ENCODE results near the gene MARCHF10.

MARCHF10 gene

DNA sequence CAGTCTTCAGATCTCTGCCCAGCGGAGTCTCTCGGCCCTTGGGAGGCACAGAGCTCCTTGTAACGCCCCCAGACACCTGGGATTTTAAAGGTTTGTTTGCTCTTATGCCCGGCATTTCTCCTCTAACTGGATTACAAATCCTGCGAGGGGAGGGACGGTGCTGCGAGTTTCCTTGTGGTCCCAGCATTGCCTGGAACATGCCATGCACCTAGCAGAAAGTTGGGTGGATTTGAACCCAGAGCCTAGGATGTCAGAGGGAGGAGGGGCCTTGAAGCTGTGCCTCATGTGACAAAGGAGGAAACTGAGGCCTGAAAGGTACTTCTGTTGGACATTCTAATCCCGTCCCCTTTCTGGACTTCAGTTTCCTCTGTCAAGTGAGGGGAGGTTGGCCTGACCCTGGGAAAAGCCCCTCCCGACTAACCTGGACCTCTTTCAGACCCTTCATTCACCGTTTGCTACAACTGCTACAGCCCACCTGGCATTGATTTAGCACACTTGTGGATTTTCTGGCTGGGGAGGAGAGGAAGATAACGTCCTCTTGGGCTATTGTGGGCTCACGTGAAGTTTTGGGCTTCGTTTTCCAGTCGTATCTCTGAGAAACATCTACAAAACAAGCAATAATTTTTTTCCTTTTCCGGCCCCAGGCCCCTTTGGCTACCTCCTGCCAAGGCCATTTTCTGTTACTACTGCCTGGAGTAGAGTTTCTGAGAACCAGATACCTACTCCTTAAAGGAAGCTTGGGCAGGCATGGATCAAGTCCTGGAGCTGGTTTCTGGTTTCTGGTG is 149.8 kb downstream of the MARCHF10 start:
- DNase-seq (ENCODE audit: low read depth in 2 of 2) = no peak

DNA sequence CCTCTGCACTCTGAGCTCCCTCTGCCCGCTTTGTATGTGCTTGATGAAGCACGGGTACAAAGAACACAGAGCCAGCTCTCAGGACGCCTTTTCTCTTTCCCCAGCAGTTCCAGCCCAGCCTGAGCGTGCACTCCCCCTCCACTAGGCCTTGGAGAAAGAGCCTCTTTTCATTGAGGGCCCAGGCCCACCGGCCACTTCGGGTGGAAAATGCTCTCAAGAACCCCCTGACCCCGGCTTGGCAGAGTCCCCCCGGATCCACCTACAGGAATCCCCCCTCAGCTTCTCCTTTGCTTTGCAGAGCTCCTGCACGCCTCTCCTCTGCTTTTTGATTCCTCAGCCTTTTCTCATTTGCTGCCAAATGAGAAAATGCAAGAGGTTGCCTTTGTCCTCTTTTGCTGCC is 150.4 kb downstream of the MARCHF10 start:
- DNase-seq (ENCODE audit: low read depth in 2 of 2) = no peak

DNA sequence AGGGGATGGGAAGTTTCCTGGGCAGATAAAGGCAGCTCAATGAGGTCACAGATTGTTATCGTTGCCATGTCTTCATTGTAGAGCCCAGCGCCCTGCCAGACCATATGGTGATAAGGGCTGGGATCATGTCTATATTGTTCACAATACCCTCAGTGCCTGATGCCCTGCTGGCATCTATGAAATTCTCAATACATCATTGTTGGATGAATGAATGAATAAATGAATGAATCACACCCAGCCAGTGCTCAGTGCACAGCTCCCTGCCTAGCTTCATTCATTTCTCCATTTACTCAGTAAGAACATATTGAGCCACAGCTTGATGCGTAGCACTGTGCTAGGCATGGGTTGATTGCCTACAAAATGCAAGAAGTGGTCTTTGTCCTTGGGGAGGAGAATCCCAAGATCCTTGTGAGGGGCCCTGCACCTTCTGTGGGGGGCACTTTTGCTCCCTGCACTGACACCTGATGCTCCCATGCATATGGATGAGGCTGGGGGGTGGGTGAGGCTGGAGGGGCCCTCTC is 150.9 kb downstream of the MARCHF10 start:
- no peak for DNase-seq (ENCODE audit: low read depth in 2 of 2)

DNA sequence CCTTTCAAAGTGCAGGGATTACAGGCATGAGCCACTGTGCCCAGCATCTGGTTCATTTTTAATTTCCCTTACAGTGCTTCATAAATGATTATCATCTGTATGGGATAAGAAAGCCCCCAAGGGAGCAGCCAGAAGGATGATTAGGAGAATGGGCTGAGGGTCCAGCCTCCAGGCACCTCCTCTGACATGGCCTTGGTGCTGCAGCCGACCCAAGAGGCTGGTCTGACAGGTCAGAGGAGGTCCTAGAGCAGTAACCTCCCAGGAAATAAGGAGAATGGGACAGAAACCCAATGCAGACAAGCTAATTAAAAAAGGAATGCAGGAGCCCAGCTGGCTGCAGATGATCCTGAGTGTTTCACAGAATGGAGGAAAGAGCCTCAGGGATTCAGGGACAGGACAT is 151.7 kb downstream of the MARCHF10 start:
- DNase-seq (ENCODE audit: low read depth in 2 of 2) = no peak

DNA sequence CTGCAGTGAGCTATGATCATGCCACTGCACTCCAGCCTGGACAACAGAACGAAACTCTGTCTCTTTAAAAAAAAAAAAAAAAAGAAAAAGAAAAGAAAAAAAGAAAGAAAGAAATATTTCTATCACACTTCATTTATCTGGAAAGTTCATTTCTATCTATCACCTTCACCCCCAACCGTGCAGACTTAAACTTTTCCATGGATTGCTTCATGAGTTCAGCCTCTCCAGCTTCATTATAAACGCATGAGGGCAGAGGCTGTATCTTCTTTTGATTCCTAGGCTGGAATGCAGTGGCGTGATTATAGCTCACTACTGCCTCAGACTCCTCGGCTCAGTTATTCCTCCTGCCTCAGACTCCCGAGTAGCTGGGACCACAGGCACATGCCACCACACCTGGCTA is 152.5 kb downstream of the MARCHF10 start:
- DNase-seq (ENCODE audit: low read depth in 2 of 2) = no peak

DNA sequence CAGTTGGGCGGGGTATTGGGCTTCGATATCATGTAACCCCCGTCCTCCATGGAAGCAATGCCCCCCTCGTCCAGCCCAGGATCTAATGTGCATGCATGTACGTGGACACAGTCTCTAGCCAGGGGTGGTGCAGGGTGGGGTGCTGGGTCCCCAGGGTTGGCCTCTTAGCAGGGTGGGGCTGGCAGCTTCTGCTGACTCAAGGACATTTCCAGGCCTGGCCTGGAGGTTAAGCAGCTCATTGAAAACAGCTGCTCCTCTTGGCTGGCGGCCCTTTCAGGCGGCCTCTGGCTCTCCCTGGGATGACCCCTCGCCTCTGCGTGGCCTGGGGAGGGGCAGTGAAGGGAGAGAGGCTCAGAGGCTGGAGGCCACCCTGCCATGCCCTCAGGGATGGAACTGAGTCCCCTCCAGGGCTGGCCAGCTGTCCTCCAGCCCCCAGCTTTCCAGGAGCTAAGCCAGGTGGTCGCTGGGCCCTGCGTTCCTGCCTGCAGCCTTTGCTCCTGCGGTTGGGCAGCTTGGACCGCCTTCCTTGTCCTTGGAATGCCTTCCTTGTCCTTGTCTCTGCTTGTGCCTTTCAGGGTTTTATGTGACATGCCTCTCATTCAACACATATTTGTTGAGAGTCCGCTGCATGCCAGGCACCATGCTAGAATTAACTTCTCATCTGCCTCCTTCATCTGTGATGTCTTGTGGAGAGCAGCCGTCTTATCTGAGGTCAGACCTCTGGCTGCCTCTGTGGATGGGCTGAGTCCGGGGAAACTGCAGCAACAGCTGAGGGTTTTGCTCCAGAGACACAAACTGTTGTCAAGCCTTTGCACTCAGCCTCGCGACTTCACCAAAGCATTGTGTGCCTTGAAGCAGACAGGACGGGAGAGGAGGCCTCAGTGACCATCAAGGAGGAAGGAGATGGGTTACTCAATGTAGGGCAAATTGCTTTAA is 154.0 kb downstream of the MARCHF10 start:
- no peak for DNase-seq (ENCODE audit: low read depth in 2 of 2)

DNA sequence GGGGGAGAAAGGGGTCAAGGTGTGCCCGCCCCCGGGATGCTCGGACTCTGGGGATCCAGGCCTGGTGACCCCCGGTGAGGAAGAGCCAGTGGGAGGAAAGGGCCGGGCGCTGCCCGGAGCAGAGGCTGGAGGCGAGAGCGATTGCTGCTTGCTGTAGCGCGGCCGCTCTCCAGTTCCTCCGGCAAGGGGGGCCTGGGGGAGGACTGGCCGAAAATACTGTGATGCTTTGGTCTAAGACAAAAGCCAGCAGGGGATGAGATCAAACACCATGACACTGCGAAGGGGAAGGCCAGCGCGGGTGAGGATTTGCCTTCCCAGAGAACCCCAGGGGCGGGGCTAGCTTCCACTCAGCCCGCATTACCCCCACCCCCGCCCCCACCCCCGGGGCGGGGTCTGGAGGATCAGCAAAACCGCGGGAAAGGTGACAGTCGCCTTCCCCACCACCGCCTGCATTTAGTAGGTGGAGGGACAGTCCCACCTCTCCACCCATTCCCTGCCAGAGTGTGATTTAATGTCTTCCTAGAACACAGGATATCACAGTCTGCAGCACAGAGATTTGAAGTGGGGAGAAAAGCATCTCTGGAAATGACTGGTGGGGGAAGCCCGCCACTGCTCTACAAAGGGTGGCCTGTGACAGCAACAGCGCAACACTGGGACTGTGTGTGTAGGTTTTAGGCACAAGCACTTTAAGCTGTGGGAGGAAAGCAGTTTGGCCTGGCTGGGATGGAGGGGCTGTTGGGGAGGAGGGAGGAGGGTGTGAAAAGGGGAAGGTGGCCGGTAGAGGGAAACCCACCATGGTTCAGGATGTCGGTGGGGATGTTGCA is 154.9 kb downstream of the MARCHF10 start:
- peak in 1 of 2 donors; percentile 41 for DNase-seq (ENCODE audit: low read depth in 2 of 2)

DNA sequence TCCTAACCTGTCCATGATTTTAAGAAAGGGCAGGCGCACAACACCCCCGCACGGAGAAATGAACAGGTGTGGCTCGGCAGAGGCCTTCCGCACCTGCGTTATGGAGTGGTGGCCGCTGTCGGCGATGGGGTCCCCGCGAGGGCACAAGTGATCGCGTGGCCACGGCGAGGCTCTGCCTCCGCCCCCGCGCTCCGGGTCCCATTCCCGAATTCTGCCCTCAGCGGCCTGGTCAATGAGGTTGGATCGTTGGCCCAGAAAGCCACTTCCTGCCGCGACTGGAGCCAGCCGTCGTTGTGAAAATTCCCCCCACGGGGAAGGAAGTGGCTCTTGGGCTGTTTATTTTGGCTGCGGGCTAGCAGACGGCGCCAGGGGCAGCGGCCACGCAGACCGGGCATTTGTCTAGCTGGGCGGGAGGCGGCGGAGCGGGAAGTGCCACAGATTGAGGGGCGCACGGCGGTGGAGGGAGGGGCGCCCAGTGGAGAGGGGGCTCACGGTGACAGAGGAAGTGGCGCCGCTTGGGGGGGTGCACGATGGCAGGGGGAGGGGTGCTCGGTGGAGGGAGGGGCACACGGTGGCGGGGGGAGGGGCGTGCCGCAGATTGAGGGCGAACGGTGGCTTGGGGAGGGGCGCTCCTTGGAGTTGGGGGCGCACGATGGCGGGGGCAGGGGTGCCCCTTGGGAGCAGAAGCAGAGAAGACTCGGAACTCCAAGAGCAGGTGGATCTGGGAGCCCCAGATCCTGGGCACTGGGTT is 155.7 kb downstream of the MARCHF10 start:
- no peak for DNase-seq (ENCODE audit: low read depth in 2 of 2)
